Suprapubic skin (tissue), 4 donors: Measurements from ENCODE around the gene SCAMP4. TPM values are rescaled to one million over a fixed set of nuclear protein-coding genes. Genes with fewer than 3 reads are reported as not detected.
A peak's percentile ranks its signal among the peaks of the same experiment; 100 is the strongest.

ENCODE experiments used
- DNase-seq, 2 donors: peaks; one replicate each; pipeline ENCODE4 v3.0.0-alpha.2; 2019; ENCODE audit warnings: low spot score in 2 of 2
- H3K27ac ChIP-seq: fragments of 200-600 bp; sonication (generic); one replicate; pipeline ENCODE4 v1.5.1; 2019
- H3K27me3 ChIP-seq: fragments of 200-600 bp; sonication (generic); one replicate; pipeline ENCODE4 v1.5.1; 2019
- H3K36me3 ChIP-seq: fragments of 200-600 bp; sonication (generic); one replicate; pipeline ENCODE4 v1.5.1; 2019
- H3K4me1 ChIP-seq: fragments of 200-600 bp; sonication (generic); one replicate; pipeline ENCODE4 v1.5.1; 2019
- H3K4me3 ChIP-seq: fragments of 200-600 bp; sonication (generic); one replicate; pipeline ENCODE4 v1.5.1; 2019; ENCODE audit warnings: mild to moderate bottlenecking
- H3K9me3 ChIP-seq: fragments of 200-600 bp; sonication (generic); one replicate; pipeline ENCODE4 v1.5.1; 2019
- EP300 ChIP-seq: sonication (generic); formaldehyde crosslinking; IDR thresholded peaks from one replicate; pipeline ENCODE4 v1.6.1; 2017; ENCODE audit warnings: antibody characterized with exemption
- POLR2A ChIP-seq, 2 donors: fragments of 450-650 bp; IDR thresholded peaks; one replicate each; pipeline ENCODE4 v1.6.1; 2017; ENCODE audit warnings: antibody characterized with exemption in 2 of 2, mild to moderate bottlenecking in 2 of 2, moderate library complexity in 2 of 2
- POLR2AphosphoS5 ChIP-seq, 3 donors: sonication (generic); formaldehyde crosslinking; IDR thresholded peaks; one replicate each; pipeline ENCODE4 v1.6.1; 2017; ENCODE audit warnings: antibody characterized with exemption in 3 of 3
- WGBS: methylation state at CpG from one replicate; pipeline ENCODE4 v1.1.5; 2018; 5-methylcytosine and 5-hydroxymethylcytosine counted together
- total RNA-seq, 4 donors: library from RNA; depleted of rRNA; stranded (reverse); fragments of >200 nt; gene quantifications; one replicate each; pipeline ENCODE4 v1.1.0, GENCODE V29; 2016
- TF ChIP-seq, protein P1 (sequence below), 2 donors: fragments of 200-600 bp in 1 of 2; fragments of 450-650 bp in 1 of 2; sonication (generic) in 1 of 2; IDR thresholded peaks; one replicate each; pipeline ENCODE4 v1.5.1; 2016 to 2019; ENCODE audit warnings: antibody characterized with exemption in 2 of 2, mild to moderate bottlenecking in 1 of 2, moderate library complexity in 1 of 2

Gene SCAMP4
- total RNA-seq, 4 donors from 2014 or later, result 68.1 to 119 (median 103) TPM

DNA sequence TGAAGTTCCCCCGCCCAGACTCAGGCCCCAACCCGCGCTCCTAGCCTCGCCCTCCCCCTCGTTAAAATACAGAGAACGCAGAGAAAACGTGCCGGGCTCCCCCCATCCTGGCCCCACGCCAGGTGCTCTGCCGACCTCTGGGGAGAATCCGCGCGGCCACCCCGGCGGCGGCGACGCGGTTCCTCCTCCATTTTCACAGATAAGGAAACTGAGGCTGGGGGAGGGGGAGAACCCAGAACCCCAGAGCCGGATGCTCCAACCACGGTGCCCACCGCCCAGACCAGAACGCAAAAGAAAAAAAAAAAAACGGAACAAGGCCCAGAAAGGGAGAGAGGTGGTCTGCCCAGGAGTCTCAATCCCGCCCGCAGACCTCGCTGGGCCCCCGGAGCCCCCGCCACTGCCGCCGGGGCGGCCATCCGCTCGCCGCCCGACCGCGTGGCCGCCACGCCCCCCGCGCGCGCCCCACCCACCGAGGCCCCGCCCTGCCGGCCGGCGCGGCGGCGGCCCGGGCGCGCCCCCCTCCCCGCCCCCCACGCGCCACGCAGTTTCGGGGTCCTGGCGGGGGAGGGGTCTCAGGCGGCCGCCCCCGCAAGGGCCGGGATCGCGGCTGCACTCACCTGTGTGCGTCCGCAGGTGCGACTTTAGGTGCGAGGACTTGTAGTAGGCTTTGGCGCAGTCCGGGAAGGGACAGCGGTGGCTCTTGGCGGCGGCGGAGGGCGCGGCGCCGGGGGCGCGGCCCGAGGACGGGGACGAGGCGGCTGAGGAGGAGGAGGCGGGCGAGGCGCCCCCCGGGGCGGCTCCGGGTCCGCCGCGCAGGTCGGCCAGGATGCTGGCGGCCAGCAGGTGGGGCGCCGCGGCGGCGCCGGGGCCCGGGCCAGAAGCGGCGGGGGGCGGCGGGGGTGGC lies 42.5 kb upstream of the SCAMP4 start:
- WGBS, result 1% methylated on average over 62 of the region's 109 CpGs
- no peak for TF ChIP-seq POLR2A (IDR thresholded peaks at IDR 0.05)
- TF ChIP-seq POLR2AphosphoS5 (IDR thresholded peaks at IDR 0.05), result no peak
- TF ChIP-seq, protein P1, sequence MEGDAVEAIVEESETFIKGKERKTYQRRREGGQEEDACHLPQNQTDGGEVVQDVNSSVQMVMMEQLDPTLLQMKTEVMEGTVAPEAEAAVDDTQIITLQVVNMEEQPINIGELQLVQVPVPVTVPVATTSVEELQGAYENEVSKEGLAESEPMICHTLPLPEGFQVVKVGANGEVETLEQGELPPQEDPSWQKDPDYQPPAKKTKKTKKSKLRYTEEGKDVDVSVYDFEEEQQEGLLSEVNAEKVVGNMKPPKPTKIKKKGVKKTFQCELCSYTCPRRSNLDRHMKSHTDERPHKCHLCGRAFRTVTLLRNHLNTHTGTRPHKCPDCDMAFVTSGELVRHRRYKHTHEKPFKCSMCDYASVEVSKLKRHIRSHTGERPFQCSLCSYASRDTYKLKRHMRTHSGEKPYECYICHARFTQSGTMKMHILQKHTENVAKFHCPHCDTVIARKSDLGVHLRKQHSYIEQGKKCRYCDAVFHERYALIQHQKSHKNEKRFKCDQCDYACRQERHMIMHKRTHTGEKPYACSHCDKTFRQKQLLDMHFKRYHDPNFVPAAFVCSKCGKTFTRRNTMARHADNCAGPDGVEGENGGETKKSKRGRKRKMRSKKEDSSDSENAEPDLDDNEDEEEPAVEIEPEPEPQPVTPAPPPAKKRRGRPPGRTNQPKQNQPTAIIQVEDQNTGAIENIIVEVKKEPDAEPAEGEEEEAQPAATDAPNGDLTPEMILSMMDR (IDR thresholded peaks at IDR 0.05), result no peak
- TF ChIP-seq EP300, result no peak
- Histone ChIP-seq H3K9me3 (no peaks in the 10 kb centered on the region), H3K4me1 (peaks cover 62% of the 10 kb centered on the region), H3K36me3 (no peaks in the 10 kb centered on the region), H3K27ac (peak overlapping the region; percentile 75), H3K27me3 (no peaks in the 10 kb centered on the region), H3K4me3 (peak overlapping the region; percentile 91)
- DNase-seq, result peak in 1 of 2 donors; percentile 79

DNA sequence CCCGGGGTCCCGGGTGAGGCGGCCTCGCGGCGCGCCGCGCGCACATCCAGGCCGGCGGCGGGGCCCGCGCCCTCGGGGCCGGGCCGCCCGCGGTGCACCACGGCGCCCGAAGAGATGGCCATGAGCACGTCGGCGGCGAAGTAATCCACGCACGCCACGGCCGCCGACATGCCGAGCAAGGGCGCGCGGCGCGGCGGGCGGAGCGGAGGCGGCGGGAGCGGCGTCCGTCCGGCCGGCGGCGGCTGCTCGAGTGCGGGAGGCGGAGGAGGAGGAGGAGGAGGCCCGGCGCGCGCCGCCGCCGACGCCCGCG lies 41.9 kb upstream of the SCAMP4 start, which contains the start of gene KLF16:
Gene KLF16 (minus strand): TSS at position 252 of the 310 bp plus-strand sequence. CDS start 82 bp downstream, at position 170.
- DNase-seq, result no peak
- TF ChIP-seq POLR2A (IDR thresholded peaks at IDR 0.05), result peak; percentile 65 to 66
- TF ChIP-seq, protein P1 (IDR thresholded peaks at IDR 0.05), result no peak
- Histone ChIP-seq H3K36me3 (no peaks in the 10 kb centered on the region), H3K27ac (peak within 1 kb of the TSS; percentile 93), H3K9me3 (no peaks in the 10 kb centered on the region), H3K4me3 (peak within 1 kb of the TSS; percentile 91), H3K4me1 (peaks cover 56% of the 10 kb centered on the region), H3K27me3 (no peaks in the 10 kb centered on the region)
- 0% methylated on average over 14 of the region's 63 CpGs for WGBS

DNA sequence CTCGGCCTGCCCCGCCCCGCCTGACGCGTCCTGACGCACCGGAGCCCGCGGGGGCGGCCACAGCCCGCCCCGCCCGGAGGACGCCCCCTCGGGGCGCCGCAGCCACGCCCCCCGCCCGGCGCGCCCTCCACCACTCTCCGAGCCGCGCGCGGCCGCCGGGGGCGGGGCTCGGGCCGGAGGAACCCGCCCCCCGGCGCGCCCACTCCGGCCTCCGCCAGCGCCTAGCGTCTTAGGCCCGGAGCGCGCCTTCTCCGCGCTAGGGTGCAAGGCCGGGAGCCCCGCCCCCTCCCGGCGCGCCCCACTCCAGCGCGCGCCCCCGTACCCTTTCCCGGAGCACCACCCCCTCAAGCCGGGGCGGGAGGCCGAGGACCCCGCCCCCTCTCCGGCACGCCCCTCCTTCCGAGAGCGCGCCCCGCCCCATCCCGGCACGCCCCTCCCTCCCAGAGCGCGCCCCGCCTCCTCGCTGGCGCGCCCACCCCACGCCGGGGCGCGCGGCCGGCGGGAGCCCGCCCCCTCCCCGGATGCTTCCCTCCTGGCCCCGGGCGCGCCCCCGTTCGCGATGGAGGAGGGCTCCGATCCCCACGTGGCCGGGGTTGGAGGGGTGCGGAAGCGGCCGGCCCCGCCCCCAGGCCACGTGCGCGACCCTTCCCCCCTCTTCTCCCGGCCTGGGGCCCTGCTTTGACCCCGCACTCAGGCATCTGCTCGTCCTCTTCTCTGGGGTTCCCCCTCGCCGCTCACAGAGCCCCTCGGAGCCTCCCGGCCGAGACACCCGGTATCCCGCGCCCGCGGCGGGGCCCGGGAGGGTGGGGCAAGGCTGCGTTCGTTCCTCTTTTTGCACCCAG lies 41.3 kb upstream of the SCAMP4 start:
- Histone ChIP-seq H3K4me3 (peak overlapping the region; percentile 91), H3K27ac (peak overlapping the region; percentile 93), H3K36me3 (no peaks in the 10 kb centered on the region), H3K9me3 (no peaks in the 10 kb centered on the region), H3K27me3 (no peaks in the 10 kb centered on the region), H3K4me1 (peaks cover 50% of the 10 kb centered on the region)
- peak in 1 of 2 donors; percentile 94 for DNase-seq
- WGBS, result 5% methylated on average over 4 of the region's 115 CpGs
- TF ChIP-seq EP300, result no peak
- TF ChIP-seq POLR2AphosphoS5 (IDR thresholded peaks at IDR 0.05), result peak in 2 of 3 donors; percentile 9 to 26
- TF ChIP-seq, protein P1 (IDR thresholded peaks at IDR 0.05), result no peak
- TF ChIP-seq POLR2A (IDR thresholded peaks at IDR 0.05), result peak in 1 of 2 donors; percentile 23

DNA sequence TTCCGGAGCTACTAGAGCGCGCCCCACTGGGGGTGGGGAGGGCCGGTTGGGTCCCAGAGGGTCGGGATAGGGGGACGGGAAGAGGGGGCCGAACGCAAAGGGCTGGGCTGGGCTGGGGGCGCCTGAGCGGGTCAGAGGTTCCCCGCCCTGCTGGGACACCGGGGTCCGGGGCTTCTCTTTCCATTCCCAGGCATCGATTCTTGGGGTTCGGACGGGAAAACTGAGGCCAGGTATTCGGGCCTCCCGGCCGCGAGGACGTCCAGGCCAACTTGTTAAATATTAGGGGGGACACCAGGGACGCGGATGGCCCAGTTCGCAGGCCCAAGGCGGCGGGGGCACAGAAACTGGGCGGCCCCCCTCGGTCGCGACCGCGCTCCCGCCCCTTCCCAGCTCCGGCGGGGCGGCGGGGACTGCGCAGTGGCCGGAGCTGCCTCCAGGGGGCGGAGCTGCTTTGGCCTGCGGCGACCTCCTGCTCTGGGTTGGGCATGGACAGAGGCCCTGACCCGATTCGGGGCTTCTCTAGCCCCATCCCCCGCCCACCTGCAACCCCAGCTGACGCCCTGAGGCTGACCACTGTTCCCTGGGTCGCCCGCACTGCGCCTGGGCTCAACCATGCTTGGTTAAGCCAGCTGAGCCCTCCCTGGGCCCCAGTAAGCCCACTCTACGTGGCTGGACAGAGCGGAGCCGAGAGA lies 40.6 kb upstream of the SCAMP4 start:
- peaks cover 42% of the 10 kb centered on the region for H3K4me1 ChIP-seq
- peak in 1 of 2 donors; percentile 84 for DNase-seq
- H3K4me3 ChIP-seq, result peak overlapping the region; percentile 91
- WGBS, result 0% methylated on average over 18 of the region's 52 CpGs
- no peaks in the 10 kb centered on the region for H3K36me3 ChIP-seq
- no peaks in the 10 kb centered on the region for H3K9me3 ChIP-seq
- no peaks in the 10 kb centered on the region for H3K27me3 ChIP-seq
- TF ChIP-seq, protein P1 (IDR thresholded peaks at IDR 0.05), result peak; percentile 57 to 81
- no peak for TF ChIP-seq POLR2A (IDR thresholded peaks at IDR 0.05)
- peak overlapping the region; percentile 93 for H3K27ac ChIP-seq
